Body of pancreas (tissue), 4 donors: ENCODE data around the gene ZDHHC22. TPM values are rescaled to one million over a fixed set of nuclear protein-coding genes. Genes with fewer than 3 reads are reported as not detected.
A peak's percentile ranks its signal among the peaks of the same experiment; 100 is the strongest.

ENCODE experiments used
- ATAC-seq: fragments of 150-250 bp; one replicate; pipeline ENCODE4 v1.9.1; 2016
- DNase-seq, 4 donors: peaks; one replicate each; pipeline ENCODE4 v3.0.0-alpha.2; 2019
- H3K27ac ChIP-seq, 4 donors: fragments of 200-600 bp; sonication (generic); 1 replicate in 3 of 4; 2 replicates in 1 of 4; pipeline versions ENCODE4 v1.5.1 to v1.6.1; 2016 to 2019; ENCODE audit warnings: mild to moderate bottlenecking in 1 of 4, mixed read lengths in 1 of 4, moderate library complexity in 1 of 4
- H3K27me3 ChIP-seq, 2 donors: fragments of 200-600 bp; sonication (generic); one replicate each; pipeline ENCODE4 v1.6.0; 2016; ENCODE audit warnings: mild to moderate bottlenecking in 1 of 2
- H3K36me3 ChIP-seq, 2 donors: fragments of 200-600 bp; sonication (generic); replicated peaks in 1 of 2; 2 replicates each; pipeline ENCODE4 v1.5.1; 2016; ENCODE audit warnings: low read depth in 2 of 2; ENCODE audit not compliant: insufficient read depth in 1 of 2
- H3K4me1 ChIP-seq: fragments of 200-600 bp; sonication (generic); one replicate; pipeline ENCODE4 v1.6.0; 2016
- H3K4me3 ChIP-seq, 2 donors: fragments of 200-600 bp; sonication (generic); 1 replicate in 1 of 2; 2 replicates in 1 of 2; pipeline ENCODE4 v1.5.1; 2016 to 2019
- H3K9me3 ChIP-seq, 3 donors: fragments of 200-600 bp; sonication (generic); 1 replicate in 2 of 3; 2 replicates in 1 of 3; pipeline ENCODE4 v1.5.1; 2016
- CTCF ChIP-seq, 7 experiments: fragments of 450-650 bp in 4 of 7; fragments of 200-600 bp in 3 of 7; sonication (generic) in 3 of 7; IDR thresholded peaks; one replicate each; pipeline ENCODE4 v1.5.1; 2016 to 2019; ENCODE audit warnings: antibody characterized with exemption in 7 of 7
- POLR2A ChIP-seq, 3 donors: fragments of 450-650 bp; IDR thresholded peaks; one replicate each; pipeline ENCODE4 v1.6.1; 2016; ENCODE audit warnings: antibody characterized with exemption in 3 of 3, mild to moderate bottlenecking in 2 of 3
- WGBS, 2 donors: methylation state at CpG; one replicate each; pipeline ENCODE4 v1.1.5; 2017; 5-methylcytosine and 5-hydroxymethylcytosine counted together
- intact Hi-C: fragments of 100-400 bp; cut with DNase I; formaldehyde crosslinking; loops from one replicate; pipeline ENCODE4 v1.15.1; 2023
- total RNA-seq, 2 donors: library from RNA; depleted of rRNA; stranded (reverse); fragments of >200 nt; gene quantifications; one replicate each; pipeline ENCODE4 v1.1.0, GENCODE V29; 2016

ZDHHC22 gene
- total RNA-seq, 2 donors from 2014 or later: not detected

GRCh38 chr14:77186911-77187648 lies 45.5 kb upstream of the ZDHHC22 start:
- WGBS, 2 donors: 29 to 40% methylated on average over 1 to 15 of the region's 15 CpGs

GRCh38 chr14:77185093-77185465 lies 43.5 kb upstream of the ZDHHC22 start:
- Histone ChIP-seq H3K36me3 (no peaks in the 10 kb centered on the region), H3K9me3 (no peaks in the 10 kb centered on the region), H3K27ac (no peak overlapping the region), H3K4me3 (no peak overlapping the region), H3K4me1 (peaks cover 30% of the 10 kb centered on the region), H3K27me3 (no peaks in the 10 kb centered on the region)
- DNase-seq: no peak
- no peak for ATAC-seq
- 78 to 88% methylated on average over 1 to 2 of the region's 2 CpGs for WGBS, 2 donors
- intact Hi-C loops: no loop called here
- TF ChIP-seq POLR2A (IDR thresholded peaks at IDR 0.05) (no peak), CTCF (IDR thresholded peaks at IDR 0.05) (no peak)

More at GRCh38 chr14:77186911-77187648, 45.5 kb upstream of the ZDHHC22 start:
- ATAC-seq: peak; percentile 75
- Histone ChIP-seq H3K9me3 (no peaks in the 10 kb centered on the region), H3K4me1 (peaks cover 21% of the 10 kb centered on the region), H3K27ac (peak overlapping the region; percentile 59 to 74 (median 63)), H3K36me3 (no peaks in the 10 kb centered on the region), H3K4me3 (no peak overlapping the region), H3K27me3 (no peaks in the 10 kb centered on the region)
- TF ChIP-seq CTCF (IDR thresholded peaks at IDR 0.05) (no peak), POLR2A (IDR thresholded peaks at IDR 0.05) (no peak)
- DNase-seq: peak; percentile 51 to 83 (median 70)
- intact Hi-C loops: no loop called here

GRCh38 chr14:77184396-77185092 lies 43.0 kb upstream of the ZDHHC22 start:
- Histone ChIP-seq H3K36me3 (no peaks in the 10 kb centered on the region), H3K9me3 (no peaks in the 10 kb centered on the region), H3K4me3 (no peak overlapping the region), H3K27ac (no peak overlapping the region), H3K4me1 (peaks cover 30% of the 10 kb centered on the region), H3K27me3 (no peaks in the 10 kb centered on the region)
- 76 to 78% methylated on average over 8 to 11 of the region's 11 CpGs for WGBS, 2 donors
- TF ChIP-seq POLR2A (IDR thresholded peaks at IDR 0.05) (no peak), CTCF (IDR thresholded peaks at IDR 0.05) (no peak)
- intact Hi-C loops: no loop called here
- DNase-seq: no peak
- no peak for ATAC-seq

- H3K4me3 ChIP-seq: no peak overlapping the region
- peaks cover 30% of the 10 kb centered on the region for H3K4me1 ChIP-seq
- no peaks in the 10 kb centered on the region for H3K36me3 ChIP-seq
- 66 to 71% methylated on average over 5 of the region's 5 CpGs for WGBS, 2 donors
- no peak for ATAC-seq
- no peak overlapping the region for H3K27ac ChIP-seq
- TF ChIP-seq CTCF (IDR thresholded peaks at IDR 0.05) (no peak), POLR2A (IDR thresholded peaks at IDR 0.05) (no peak)
- H3K9me3 ChIP-seq: no peaks in the 10 kb centered on the region
- intact Hi-C loops: no loop called here
- H3K27me3 ChIP-seq: no peaks in the 10 kb centered on the region
- DNase-seq: no peak
These were observed 42.3 kb upstream of the ZDHHC22 start for GRCh38 chr14:77183896-77184295.
